ENCODE measurements around the gene ZBP1.

Gene ZBP1

GRCh38 chr20:57571782-57572416 is 48.3 kb downstream of the ZBP1 start:
- peaks cover 98% of the 10 kb centered on the region for H3K27me3 ChIP-seq (replicated peaks; ENCODE audit: insufficient read depth, low read length)
- DNase-seq = no peak

GRCh38 chr20:57570920-57571319 is 49.3 kb downstream of the ZBP1 start:
- no peaks in the 10 kb centered on the region for H3K36me3 ChIP-seq (replicated peaks; ENCODE audit: insufficient read depth, low read length)
- TF ChIP-seq CTCF (IDR thresholded peaks at IDR 0.05; ENCODE audit: low read length) (no peak), EZH2phosphoT487 (IDR thresholded peaks at IDR 0.05; ENCODE audit: low read length) (no peak), EZH2 (optimal IDR thresholded peaks at IDR 0.05; ENCODE audit: low read depth, low read length) (no peak)
- H3K27ac ChIP-seq (ENCODE audit: low read length) = no peak overlapping the region
- H3K4me3 ChIP-seq (ENCODE audit: low read length) = no peak overlapping the region
- no peaks in the 10 kb centered on the region for H3K9me2 ChIP-seq (replicated peaks; ENCODE audit: insufficient read depth, low read length)
- peaks cover 98% of the 10 kb centered on the region for H3K27me3 ChIP-seq (replicated peaks; ENCODE audit: insufficient read depth, low read length)
- no peaks in the 10 kb centered on the region for H4K20me1 ChIP-seq (ENCODE audit: insufficient read depth, low read length)
- H2AFZ ChIP-seq (ENCODE audit: low read length) = no peak overlapping the region
- no peaks in the 10 kb centered on the region for H3K9me3 ChIP-seq (replicated peaks; ENCODE audit: insufficient read depth, low read length)
- H3K9ac ChIP-seq (ENCODE audit: low read length) = no peak overlapping the region
- no peaks in the 10 kb centered on the region for H3F3A ChIP-seq (ENCODE audit: insufficient read depth, low read length)
- no peak overlapping the region for H3K4me2 ChIP-seq (ENCODE audit: low read depth, low read length)
- H3K4me1 ChIP-seq (ENCODE audit: low read length) = no peaks in the 10 kb centered on the region
- no peak for DNase-seq
- no peaks in the 10 kb centered on the region for H3K79me2 ChIP-seq (ENCODE audit: low read length)

More at GRCh38 chr20:57571782-57572416, 48.3 kb downstream of the ZBP1 start:
- Histone ChIP-seq H3K79me2 (ENCODE audit: low read length) (no peaks in the 10 kb centered on the region), H3K4me2 (ENCODE audit: low read depth, low read length) (no peak overlapping the region), H3K27ac (ENCODE audit: low read length) (no peak overlapping the region), H3K9me2 (replicated peaks; ENCODE audit: insufficient read depth, low read length) (no peaks in the 10 kb centered on the region), H3K36me3 (replicated peaks; ENCODE audit: insufficient read depth, low read length) (no peaks in the 10 kb centered on the region), H2AFZ (ENCODE audit: low read length) (no peak overlapping the region), H3K9ac (ENCODE audit: low read length) (no peak overlapping the region), H3K4me3 (ENCODE audit: low read length) (no peak overlapping the region), H3K4me1 (ENCODE audit: low read length) (no peaks in the 10 kb centered on the region), H3K9me3 (replicated peaks; ENCODE audit: insufficient read depth, low read length) (no peaks in the 10 kb centered on the region), H4K20me1 (ENCODE audit: insufficient read depth, low read length) (no peaks in the 10 kb centered on the region), H3F3A (ENCODE audit: insufficient read depth, low read length) (no peaks in the 10 kb centered on the region)
- TF ChIP-seq EZH2phosphoT487 (IDR thresholded peaks at IDR 0.05; ENCODE audit: low read length) = no peak
- no peak for TF ChIP-seq CTCF (IDR thresholded peaks at IDR 0.05; ENCODE audit: low read length)

DNA sequence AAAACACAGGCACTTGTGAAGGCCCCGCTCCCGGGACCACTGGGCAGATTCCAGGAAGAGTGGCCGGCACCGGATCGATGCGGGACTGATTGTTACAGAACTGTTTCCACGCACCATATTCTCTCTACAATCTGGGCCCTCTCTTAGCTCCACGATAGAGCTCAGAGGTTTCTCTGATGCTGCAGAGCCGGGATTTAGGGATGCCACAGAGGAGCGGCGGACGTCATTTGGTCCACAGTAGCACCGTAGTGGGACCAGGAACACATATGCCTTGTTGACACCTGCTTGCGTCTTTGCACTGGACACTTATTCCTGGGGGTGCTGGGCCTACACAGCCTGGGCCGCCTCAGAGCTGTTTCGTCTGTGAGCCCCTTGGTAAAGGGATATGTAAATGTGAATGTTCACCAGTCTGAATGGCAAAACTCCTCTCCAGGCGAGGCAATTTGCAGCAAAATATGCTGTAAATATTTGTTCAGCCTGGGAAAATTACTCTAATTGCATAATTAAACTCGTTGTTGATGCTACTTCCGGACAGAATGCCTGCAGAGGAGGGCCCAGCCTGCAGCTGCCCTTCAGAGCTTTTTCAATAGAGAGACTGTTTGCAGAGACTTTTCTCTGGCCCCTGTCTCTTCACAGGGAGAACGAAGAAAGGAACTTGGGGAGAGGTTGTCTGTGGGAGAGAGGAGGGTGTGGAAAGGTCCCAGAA is 49.9 kb downstream of the ZBP1 start:
- no peaks in the 10 kb centered on the region for H3K9me2 ChIP-seq (replicated peaks; ENCODE audit: insufficient read depth, low read length)
- H3K9ac ChIP-seq (ENCODE audit: low read length) = no peak overlapping the region
- H3K79me2 ChIP-seq (ENCODE audit: low read length) = no peaks in the 10 kb centered on the region
- H3K4me2 ChIP-seq (ENCODE audit: low read depth, low read length) = no peak overlapping the region
- no peaks in the 10 kb centered on the region for H3F3A ChIP-seq (ENCODE audit: insufficient read depth, low read length)
- H2AFZ ChIP-seq (ENCODE audit: low read length) = no peak overlapping the region
- no peaks in the 10 kb centered on the region for H3K36me3 ChIP-seq (replicated peaks; ENCODE audit: insufficient read depth, low read length)
- H3K27me3 ChIP-seq (replicated peaks; ENCODE audit: insufficient read depth, low read length) = peaks cover 98% of the 10 kb centered on the region
- no peak overlapping the region for H3K4me3 ChIP-seq (ENCODE audit: low read length)
- no peaks in the 10 kb centered on the region for H3K4me1 ChIP-seq (ENCODE audit: low read length)
- H3K27ac ChIP-seq (ENCODE audit: low read length) = no peak overlapping the region
- no peaks in the 10 kb centered on the region for H3K9me3 ChIP-seq (replicated peaks; ENCODE audit: insufficient read depth, low read length)
- H4K20me1 ChIP-seq (ENCODE audit: insufficient read depth, low read length) = no peaks in the 10 kb centered on the region
- no peak for DNase-seq
- TF ChIP-seq EZH2phosphoT487 (IDR thresholded peaks at IDR 0.05; ENCODE audit: low read length) (no peak), EZH2 (optimal IDR thresholded peaks at IDR 0.05; ENCODE audit: low read depth, low read length) (no peak), CTCF (IDR thresholded peaks at IDR 0.05; ENCODE audit: low read length) (no peak)
